Stimulated activated naive CD8-positive, alpha-beta T cell treated with anti-CD3 and anti-CD28 coated beads, Interleukin-15, amount 100 ng/mL, for 72 hours (primary cell): ENCODE results near the gene KLF15.

ENCODE experiments used
- ATAC-seq: fragments of 150-1000 bp; cut with Tn5 transposase; 2 replicates; pipeline ENCODE4 v1.10.0; 2021; ENCODE audit warnings: mild to moderate bottlenecking, moderate library complexity
- DNase-seq, 2 donors: peaks; one replicate each; pipeline ENCODE4 v3.0.0; 2021 to 2022
- H3K27ac Mint-ChIP-seq, 2 donors: one replicate each; pipeline ENCODE4 v1.8.0; 2022; ENCODE audit warnings: mild to moderate bottlenecking in 2 of 2, mixed read lengths in 2 of 2, moderate library complexity in 2 of 2
- H3K27me3 Mint-ChIP-seq: one replicate; pipeline ENCODE4 v1.8.0; 2022; ENCODE audit warnings: mixed read lengths
- H3K4me1 Mint-ChIP-seq: one replicate; pipeline ENCODE4 v1.8.0; 2022; ENCODE audit warnings: mild to moderate bottlenecking, mixed read lengths
- H3K4me3 Mint-ChIP-seq, 2 donors: one replicate each; pipeline ENCODE4 v1.8.0; 2022; ENCODE audit warnings: mild to moderate bottlenecking in 2 of 2, mixed read lengths in 2 of 2, moderate library complexity in 1 of 2
- H3K9me3 Mint-ChIP-seq, 2 donors: one replicate each; pipeline ENCODE4 v1.8.0; 2022; ENCODE audit warnings: mixed read lengths in 2 of 2

The KLF15 gene

DNA sequence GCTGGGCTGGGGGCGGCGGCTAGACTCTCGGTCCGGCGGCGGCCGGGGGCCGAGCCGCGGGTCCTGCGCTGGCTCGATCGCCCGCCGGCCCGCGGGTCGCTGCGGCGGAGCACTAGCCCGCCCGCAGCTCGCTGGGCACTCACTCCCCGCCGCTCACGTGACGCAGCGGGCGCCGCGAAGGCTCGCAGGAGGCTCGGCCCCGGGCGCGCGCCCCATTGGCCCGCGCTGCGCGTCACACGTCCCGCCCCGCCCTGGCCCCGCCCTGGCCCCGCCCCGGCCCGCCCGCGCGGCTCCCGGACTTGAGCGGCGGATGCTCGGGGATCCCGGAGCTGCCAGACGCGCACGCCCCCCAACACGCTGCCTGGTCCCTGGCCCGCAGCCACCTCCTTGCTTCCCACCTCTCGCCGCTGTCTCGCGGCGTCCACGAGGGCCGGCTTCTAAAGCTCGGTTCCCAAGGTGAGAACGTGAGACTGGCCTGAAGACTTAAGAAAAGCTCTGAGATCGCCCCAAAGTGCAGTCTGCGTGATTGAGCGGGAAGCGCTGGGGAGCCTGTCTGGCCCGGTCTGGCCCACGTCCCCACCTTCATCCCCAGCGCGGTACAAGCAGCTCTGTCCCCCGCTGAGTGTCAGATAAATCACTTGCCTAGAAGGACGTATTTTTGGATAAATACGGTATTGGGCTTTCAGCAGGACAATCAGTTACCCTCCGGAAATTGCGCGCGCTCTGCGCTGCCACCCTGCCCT is at the start of gene KLF15:
KLF15 (minus strand) TSS at position 114 of the 743 bp plus-strand sequence. CDS start 4,486 bp downstream, outside the sequence.
- Mint-ChIP-seq H3K4me3 (peak within 1 kb of the TSS; percentile 82 to 86), H3K27me3 (peaks cover 66% of the 10 kb centered on the region), H3K27ac (peak within 1 kb of the TSS in 1 of 2 donors; percentile 52), H3K9me3 (no peaks in the 10 kb centered on the region), H3K4me1 (peaks cover 16% of the 10 kb centered on the region)
- ATAC-seq (peak; percentile 90), DNase-seq (peak; percentile 70 to 77)

- no peak for DNase-seq
- ATAC-seq = no peak
- no peak overlapping the region for H3K4me3 Mint-ChIP-seq
- H3K27me3 Mint-ChIP-seq = peaks cover 56% of the 10 kb centered on the region
- peaks cover 0 to 4% of the 10 kb centered on the region in 2 donors for H3K9me3 Mint-ChIP-seq
- no peak overlapping the region for H3K27ac Mint-ChIP-seq
- no peaks in the 10 kb centered on the region for H3K4me1 Mint-ChIP-seq
These were observed 49.4 kb upstream of the KLF15 start for GRCh38 chr3:126406389-126407296.

GRCh38 chr3:126402666-126403302 is 45.6 kb upstream of the KLF15 start:
- ATAC-seq (no peak), DNase-seq (no peak)
- H3K27ac Mint-ChIP-seq = peak overlapping the region in 1 of 2 donors; percentile 63
- peaks cover 25% of the 10 kb centered on the region for H3K27me3 Mint-ChIP-seq
- no peaks in the 10 kb centered on the region for H3K9me3 Mint-ChIP-seq
- H3K4me1 Mint-ChIP-seq = no peaks in the 10 kb centered on the region
- H3K4me3 Mint-ChIP-seq = no peak overlapping the region

GRCh38 chr3:126402178-126402577 is 45.0 kb upstream of the KLF15 start:
- no peak overlapping the region for H3K27ac Mint-ChIP-seq

GRCh38 chr3:126401611-126402160 is 44.5 kb upstream of the KLF15 start:
- Mint-ChIP-seq H3K27ac (peak overlapping the region in 1 of 2 donors; percentile 84), H3K27me3 (peaks cover 31% of the 10 kb centered on the region), H3K4me3 (no peak overlapping the region), H3K4me1 (no peaks in the 10 kb centered on the region), H3K9me3 (no peaks in the 10 kb centered on the region)
- DNase-seq (no peak), ATAC-seq (no peak)

More at GRCh38 chr3:126402178-126402577, 45.0 kb upstream of the KLF15 start:
- ATAC-seq (no peak), DNase-seq (no peak)
- Mint-ChIP-seq H3K4me3 (no peak overlapping the region), H3K9me3 (no peaks in the 10 kb centered on the region), H3K27me3 (peaks cover 30% of the 10 kb centered on the region), H3K4me1 (no peaks in the 10 kb centered on the region)

DNA sequence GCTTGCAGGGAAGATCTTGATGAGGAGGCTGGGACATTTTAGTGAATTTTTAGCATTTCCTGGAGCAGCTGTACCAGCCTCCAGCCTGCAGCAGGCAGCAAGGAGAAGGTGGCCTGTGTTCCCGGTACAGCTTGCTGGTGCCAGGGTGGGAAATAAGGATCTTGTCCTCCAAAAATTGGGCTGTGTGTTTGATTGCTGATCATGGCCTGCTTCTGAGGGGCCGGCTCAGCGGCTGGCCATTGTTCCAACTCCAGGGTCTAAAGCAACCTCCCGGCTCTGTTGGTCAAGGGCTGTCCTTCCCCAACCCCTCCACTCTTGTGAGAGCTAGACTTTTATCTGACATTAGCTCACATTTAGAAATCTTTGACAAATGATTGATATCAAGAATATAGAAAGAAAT is 42.5 kb upstream of the KLF15 start:
- no peak overlapping the region for H3K27ac Mint-ChIP-seq
- no peaks in the 10 kb centered on the region for H3K9me3 Mint-ChIP-seq
- ATAC-seq (no peak), DNase-seq (no peak)
- H3K27me3 Mint-ChIP-seq = peaks cover 43% of the 10 kb centered on the region
- no peaks in the 10 kb centered on the region for H3K4me1 Mint-ChIP-seq
- no peak overlapping the region for H3K4me3 Mint-ChIP-seq

GRCh38 chr3:126399351-126399735 is 42.1 kb upstream of the KLF15 start:
- H3K27ac Mint-ChIP-seq = peak overlapping the region in 1 of 2 donors; percentile 29
- H3K27me3 Mint-ChIP-seq = peaks cover 47% of the 10 kb centered on the region
- no peak for DNase-seq
- no peak for ATAC-seq
- H3K4me1 Mint-ChIP-seq = no peaks in the 10 kb centered on the region
- no peak overlapping the region for H3K4me3 Mint-ChIP-seq
- H3K9me3 Mint-ChIP-seq = no peaks in the 10 kb centered on the region

DNA sequence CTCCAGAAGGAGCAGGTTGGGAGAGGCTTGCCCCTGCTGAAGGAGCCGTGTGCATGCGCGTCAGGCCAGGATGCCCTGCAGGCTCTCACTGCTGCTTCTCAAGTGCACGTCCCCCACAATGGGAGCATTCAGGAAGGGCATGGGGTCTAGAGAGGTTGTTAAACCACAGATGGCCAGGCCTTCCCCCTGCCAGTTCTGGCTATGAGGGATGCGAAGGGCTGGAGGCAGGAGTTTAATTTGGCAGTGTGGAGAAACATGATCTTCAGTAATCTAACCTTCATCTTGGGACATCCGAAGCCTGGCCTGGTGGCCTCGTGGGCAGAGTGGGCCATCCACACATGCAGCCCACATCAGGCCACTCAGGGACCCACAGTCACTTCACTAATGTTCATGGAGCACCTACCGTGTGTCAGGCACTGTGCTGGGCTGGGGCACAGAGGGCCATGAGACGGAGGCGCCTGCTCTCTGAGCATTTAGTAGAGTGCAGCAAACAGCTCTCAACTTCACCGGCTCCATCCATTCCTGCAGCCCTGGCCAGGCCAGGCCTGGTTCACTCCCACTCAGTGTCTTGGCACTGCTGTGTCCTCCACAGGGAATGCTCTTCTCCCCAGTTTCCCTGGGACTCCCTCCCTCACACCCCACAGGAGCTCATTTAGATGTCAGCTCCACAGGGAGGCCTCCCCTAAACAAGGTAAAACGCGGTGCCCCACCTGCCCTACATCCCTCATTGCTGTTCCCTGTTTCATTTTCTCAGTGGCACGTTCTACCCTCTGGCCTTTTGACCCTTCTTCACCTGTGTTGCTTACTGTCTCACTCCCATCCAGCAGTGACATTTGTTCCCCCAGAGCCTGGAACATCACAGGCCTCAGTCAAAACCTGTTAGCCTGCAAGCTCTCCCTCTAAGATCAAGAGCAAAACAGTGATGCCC is 41.5 kb upstream of the KLF15 start:
- Mint-ChIP-seq H3K9me3 (no peaks in the 10 kb centered on the region), H3K27ac (peak overlapping the region in 1 of 2 donors; percentile 29), H3K4me3 (no peak overlapping the region), H3K27me3 (peaks cover 53% of the 10 kb centered on the region), H3K4me1 (no peaks in the 10 kb centered on the region)
- ATAC-seq (no peak), DNase-seq (no peak)

DNA sequence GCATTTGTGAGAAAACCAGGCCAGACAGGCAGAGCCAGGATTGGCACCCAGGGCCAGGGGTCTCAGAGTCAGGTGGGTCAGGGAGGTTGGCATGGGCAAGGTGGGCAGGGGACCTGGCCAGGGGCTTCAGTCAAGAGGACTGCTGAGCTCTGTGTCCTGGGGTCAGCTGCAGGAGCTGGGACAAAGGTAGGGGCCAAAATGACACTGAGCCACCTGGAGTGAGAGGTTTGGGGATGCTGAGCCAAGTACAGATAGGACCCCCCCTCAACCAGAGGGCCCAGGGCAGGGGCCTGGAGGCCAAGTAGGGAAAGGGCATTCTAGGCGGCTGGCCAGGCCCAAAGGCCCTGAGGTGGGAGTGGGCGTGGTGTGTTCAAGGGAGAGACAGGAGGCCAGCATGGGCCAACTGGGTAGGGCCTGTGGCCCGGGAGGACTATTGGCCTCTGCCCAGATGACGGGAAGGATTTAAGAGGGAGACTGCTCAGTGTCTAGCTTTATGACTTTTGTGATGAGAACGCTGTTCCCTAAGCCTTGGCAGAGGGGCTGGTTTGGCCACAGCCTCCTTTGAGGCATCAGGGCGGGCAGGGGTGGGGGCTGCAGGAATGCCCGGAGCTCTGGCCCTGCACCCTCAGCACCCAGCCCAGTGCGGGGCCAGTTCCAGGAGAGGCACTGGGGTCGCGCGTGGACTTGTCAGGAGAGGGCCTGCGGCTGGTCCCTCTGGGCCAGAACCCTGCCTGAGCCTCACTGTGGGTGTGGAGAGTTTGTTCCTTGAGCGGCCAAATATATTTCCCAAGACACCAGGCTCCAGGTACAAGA is 40.6 kb upstream of the KLF15 start:
- DNase-seq = no peak
- H3K27me3 Mint-ChIP-seq = peaks cover 57% of the 10 kb centered on the region
- H3K9me3 Mint-ChIP-seq = no peaks in the 10 kb centered on the region
- no peak overlapping the region for H3K27ac Mint-ChIP-seq
- H3K4me3 Mint-ChIP-seq = no peak overlapping the region
- ATAC-seq = peak; percentile 30
- H3K4me1 Mint-ChIP-seq = no peaks in the 10 kb centered on the region

DNA sequence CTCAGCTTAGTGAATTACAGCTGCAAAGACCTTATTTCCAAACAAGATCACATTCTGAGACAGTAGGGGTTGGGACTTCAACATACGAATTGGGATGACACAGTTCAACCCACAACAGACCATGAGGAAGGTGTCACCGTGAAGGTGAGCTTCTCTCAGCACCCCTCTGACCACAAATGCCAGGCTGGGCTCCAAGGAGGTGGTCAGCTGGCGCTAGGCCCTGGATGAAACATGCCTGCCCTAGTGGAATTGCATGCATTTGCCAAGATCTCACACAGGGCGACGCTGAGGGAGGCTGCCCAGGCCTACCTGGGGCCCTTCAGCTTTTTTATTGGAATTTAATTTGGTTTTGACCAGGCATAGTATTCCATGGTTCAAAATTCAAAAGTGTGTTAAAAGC is 39.3 kb upstream of the KLF15 start:
- DNase-seq (no peak), ATAC-seq (no peak)
- no peaks in the 10 kb centered on the region for H3K9me3 Mint-ChIP-seq
- no peaks in the 10 kb centered on the region for H3K4me1 Mint-ChIP-seq
- peak overlapping the region in 1 of 2 donors; percentile 15 for H3K27ac Mint-ChIP-seq
- H3K4me3 Mint-ChIP-seq = no peak overlapping the region
- peaks cover 57% of the 10 kb centered on the region for H3K27me3 Mint-ChIP-seq

DNA sequence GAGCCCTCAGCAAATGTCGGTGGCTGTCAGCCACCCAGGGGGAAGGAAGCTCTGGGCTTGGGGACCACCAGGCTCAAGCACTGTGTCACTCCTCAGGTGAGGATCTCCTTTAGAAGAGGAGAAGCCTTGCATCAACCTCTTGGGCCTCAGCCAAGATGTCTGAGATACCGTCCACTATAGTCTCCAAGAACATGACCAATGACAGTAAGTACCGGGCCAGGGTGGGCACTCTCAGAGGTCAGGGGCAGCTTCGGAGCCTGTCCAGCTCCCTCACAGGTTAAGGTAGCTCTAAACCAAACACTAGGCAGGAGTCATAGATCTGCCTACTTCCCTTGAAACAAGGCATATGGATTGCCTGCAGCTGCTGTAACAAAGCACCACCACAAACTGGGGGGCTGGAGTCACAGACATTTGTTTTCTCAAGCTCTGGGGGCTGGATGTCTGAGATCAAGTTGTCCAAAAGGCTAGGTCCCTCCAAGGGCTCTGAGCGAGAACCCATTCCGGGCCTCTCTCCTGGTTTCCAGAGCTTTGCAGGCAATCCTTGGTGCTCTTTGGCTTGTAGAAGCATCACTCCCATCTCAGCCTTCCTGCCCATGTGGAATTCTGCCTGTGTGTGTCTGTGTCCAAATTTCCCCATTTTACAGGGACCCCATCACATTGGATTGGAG is 38.8 kb upstream of the KLF15 start:
- peaks cover 57% of the 10 kb centered on the region for H3K27me3 Mint-ChIP-seq
- H3K4me1 Mint-ChIP-seq = peaks cover under 1% of the 10 kb centered on the region
- DNase-seq = no peak
- no peak for ATAC-seq
- H3K27ac Mint-ChIP-seq = peak overlapping the region in 1 of 2 donors; percentile 61
- no peak overlapping the region for H3K4me3 Mint-ChIP-seq
- H3K9me3 Mint-ChIP-seq = no peaks in the 10 kb centered on the region

- no peak for DNase-seq
- Mint-ChIP-seq H3K27me3 (peaks cover 68% of the 10 kb centered on the region), H3K9me3 (no peaks in the 10 kb centered on the region), H3K4me3 (no peak overlapping the region), H3K27ac (no peak overlapping the region), H3K4me1 (peaks cover 7% of the 10 kb centered on the region)
- ATAC-seq = no peak
These were observed 37.7 kb upstream of the KLF15 start for GRCh38 chr3:126394977-126395321.

- Mint-ChIP-seq H3K4me3 (no peak within 1 kb of the TSS), H3K27ac (peak within 1 kb of the TSS in 1 of 2 donors; percentile 61), H3K9me3 (no peaks in the 10 kb centered on the region), H3K4me1 (peaks cover 12% of the 10 kb centered on the region), H3K27me3 (peaks cover 73% of the 10 kb centered on the region)
- ATAC-seq = no peak
- DNase-seq = no peak
These were observed 37.2 kb upstream of the KLF15 start, which contains the start of gene CFAP100 for GRCh38 chr3:126394179-126394976. CFAP100 (plus strand) TSS chr3:126394909; CDS start chr3:126396001, 1,092 bp downstream.
